ENCODE results near the gene PEX1.

The PEX1 gene

DNA sequence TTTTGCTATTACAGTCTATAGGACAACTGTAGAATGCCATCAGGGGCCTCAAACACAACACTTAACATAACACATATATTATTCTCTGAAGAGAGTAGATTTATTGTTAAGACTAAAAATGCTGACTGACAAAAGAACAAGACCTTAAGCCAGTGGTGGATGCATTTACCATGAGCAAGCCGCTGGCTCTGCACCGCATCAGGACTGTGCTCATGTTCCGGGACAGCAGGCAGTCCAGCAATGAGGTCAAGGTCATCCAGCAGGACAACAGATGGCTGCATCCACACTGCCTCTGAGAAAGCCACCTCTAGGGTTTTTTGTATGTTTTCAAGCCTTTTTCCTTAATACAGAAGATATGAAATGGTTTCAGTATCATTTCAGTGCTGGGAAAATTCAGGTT, 23.8 kb downstream of the PEX1 start:
- H3K4me3 ChIP-seq (ENCODE audit: low read depth, low read length): no peak overlapping the region
- TF ChIP-seq POLR2A (IDR thresholded peaks at IDR 0.05; ENCODE audit: extremely low read depth, insufficient read length) (no peak), MYC (IDR thresholded peaks at IDR 0.05; ENCODE audit: low read depth, low read length) (no peak)
- TF ChIP-seq, protein P1, sequence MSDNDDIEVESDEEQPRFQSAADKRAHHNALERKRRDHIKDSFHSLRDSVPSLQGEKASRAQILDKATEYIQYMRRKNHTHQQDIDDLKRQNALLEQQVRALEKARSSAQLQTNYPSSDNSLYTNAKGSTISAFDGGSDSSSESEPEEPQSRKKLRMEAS (IDR thresholded peaks at IDR 0.05; ENCODE audit: low read depth, low read length): no peak
- TF ChIP-seq, protein P2, sequence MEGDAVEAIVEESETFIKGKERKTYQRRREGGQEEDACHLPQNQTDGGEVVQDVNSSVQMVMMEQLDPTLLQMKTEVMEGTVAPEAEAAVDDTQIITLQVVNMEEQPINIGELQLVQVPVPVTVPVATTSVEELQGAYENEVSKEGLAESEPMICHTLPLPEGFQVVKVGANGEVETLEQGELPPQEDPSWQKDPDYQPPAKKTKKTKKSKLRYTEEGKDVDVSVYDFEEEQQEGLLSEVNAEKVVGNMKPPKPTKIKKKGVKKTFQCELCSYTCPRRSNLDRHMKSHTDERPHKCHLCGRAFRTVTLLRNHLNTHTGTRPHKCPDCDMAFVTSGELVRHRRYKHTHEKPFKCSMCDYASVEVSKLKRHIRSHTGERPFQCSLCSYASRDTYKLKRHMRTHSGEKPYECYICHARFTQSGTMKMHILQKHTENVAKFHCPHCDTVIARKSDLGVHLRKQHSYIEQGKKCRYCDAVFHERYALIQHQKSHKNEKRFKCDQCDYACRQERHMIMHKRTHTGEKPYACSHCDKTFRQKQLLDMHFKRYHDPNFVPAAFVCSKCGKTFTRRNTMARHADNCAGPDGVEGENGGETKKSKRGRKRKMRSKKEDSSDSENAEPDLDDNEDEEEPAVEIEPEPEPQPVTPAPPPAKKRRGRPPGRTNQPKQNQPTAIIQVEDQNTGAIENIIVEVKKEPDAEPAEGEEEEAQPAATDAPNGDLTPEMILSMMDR (IDR thresholded peaks at IDR 0.05; ENCODE audit: low read depth, low read length): no peak
- DNase-seq (ENCODE audit: low read depth): no peak

DNA sequence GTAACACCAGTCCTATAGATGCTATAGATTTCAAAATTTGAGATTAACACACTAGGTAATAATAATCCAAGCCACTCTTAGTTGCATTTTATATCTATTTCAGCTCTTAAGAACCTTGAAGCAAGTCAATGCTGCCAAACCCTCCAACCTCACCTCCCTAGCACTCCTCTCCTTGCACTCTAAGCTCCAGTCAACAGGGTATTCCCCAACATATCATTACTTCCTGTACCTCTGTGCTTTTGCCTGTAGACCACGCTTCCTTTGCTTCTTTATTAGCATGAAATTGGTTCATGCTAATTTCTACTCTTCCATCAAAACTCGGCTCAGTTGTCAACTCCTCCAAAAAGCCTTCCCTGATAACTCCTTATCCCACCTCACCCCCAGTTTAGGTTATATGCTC, 24.6 kb downstream of the PEX1 start:
- DNase-seq (ENCODE audit: low read depth): no peak
- H3K4me3 ChIP-seq (ENCODE audit: low read depth, low read length): no peak overlapping the region
- TF ChIP-seq POLR2A (IDR thresholded peaks at IDR 0.05; ENCODE audit: extremely low read depth, insufficient read length): no peak
- TF ChIP-seq, protein P1 (IDR thresholded peaks at IDR 0.05; ENCODE audit: low read depth, low read length): no peak
- TF ChIP-seq MYC (IDR thresholded peaks at IDR 0.05; ENCODE audit: low read depth, low read length): no peak
- TF ChIP-seq, protein P2 (IDR thresholded peaks at IDR 0.05; ENCODE audit: low read depth, low read length): no peak

DNA sequence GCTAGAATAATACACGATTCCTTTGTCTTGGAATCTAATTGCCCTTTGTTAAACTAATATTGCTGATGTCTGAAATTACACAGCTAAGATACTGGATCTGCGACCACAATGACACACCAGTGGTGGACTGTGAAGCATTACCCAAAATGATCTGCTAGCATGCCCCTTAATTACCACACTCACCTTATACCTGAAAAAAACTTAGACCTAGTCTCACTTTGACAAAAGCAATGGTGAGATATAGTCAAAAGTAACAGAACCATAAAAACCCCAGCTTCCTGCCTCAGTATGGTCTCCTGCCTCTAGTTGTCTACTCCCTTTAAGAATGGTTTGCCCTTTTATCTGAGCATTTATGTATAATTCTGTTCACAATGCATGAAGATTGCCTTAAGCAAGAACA, 29.8 kb downstream of the PEX1 start:
- DNase-seq (ENCODE audit: low read depth): no peak
- no peak overlapping the region for H3K4me3 ChIP-seq (ENCODE audit: low read depth, low read length)
- TF ChIP-seq, protein P1 (IDR thresholded peaks at IDR 0.05; ENCODE audit: low read depth, low read length): no peak
- no peak for TF ChIP-seq POLR2A (IDR thresholded peaks at IDR 0.05; ENCODE audit: extremely low read depth, insufficient read length)
- TF ChIP-seq, protein P2 (IDR thresholded peaks at IDR 0.05; ENCODE audit: low read depth, low read length): no peak
- TF ChIP-seq MYC (IDR thresholded peaks at IDR 0.05; ENCODE audit: low read depth, low read length): no peak

DNA sequence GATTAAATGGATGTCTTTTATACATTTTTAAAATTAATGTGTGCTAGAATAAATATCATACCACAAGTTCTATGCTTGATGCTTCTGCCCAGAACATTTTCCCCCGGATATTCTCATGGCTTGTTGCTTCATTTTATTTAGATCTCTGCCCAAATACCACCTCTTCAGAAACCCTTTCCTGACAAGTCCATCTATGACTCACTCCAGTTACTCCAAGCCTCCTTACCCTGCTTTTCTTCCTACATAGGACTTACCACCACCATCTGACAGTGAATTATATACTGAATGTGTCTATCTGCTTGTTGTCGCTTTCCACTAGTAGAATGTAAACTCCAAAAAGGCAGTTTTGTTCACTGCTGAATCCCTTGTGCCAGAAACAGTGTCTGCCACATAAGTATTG, 31.4 kb downstream of the PEX1 start:
- no peak for DNase-seq (ENCODE audit: low read depth)
- TF ChIP-seq, protein P1 (IDR thresholded peaks at IDR 0.05; ENCODE audit: low read depth, low read length): no peak
- no peak overlapping the region for H3K4me3 ChIP-seq (ENCODE audit: low read depth, low read length)

DNA sequence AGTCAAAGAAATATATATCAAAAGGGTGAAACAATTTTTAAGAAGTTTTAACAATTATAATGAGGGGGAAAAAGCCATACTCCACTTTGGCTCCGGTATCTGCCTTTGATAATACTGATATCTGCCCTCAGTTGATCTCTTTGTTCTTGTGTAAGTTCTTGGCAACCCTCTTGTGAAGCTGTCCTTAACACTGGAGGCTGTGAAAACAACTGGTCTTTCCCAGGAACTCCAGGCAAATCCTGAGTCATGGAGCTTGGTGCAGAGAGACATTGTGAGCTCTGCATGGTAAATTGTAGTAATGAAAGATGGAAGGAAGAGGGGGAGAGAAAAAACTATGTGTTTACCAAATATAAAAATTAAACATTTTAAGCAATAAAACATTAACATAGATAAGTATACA, 38.7 kb downstream of the PEX1 start:
- TF ChIP-seq, protein P1 (IDR thresholded peaks at IDR 0.05; ENCODE audit: low read depth, low read length): no peak
- TF ChIP-seq POLR2A (IDR thresholded peaks at IDR 0.05; ENCODE audit: extremely low read depth, insufficient read length) (no peak), MYC (IDR thresholded peaks at IDR 0.05; ENCODE audit: low read depth, low read length) (no peak)
- TF ChIP-seq, protein P2 (IDR thresholded peaks at IDR 0.05; ENCODE audit: low read depth, low read length): no peak
- no peak overlapping the region for H3K4me3 ChIP-seq (ENCODE audit: low read depth, low read length)
- no peak for DNase-seq (ENCODE audit: low read depth)

DNA sequence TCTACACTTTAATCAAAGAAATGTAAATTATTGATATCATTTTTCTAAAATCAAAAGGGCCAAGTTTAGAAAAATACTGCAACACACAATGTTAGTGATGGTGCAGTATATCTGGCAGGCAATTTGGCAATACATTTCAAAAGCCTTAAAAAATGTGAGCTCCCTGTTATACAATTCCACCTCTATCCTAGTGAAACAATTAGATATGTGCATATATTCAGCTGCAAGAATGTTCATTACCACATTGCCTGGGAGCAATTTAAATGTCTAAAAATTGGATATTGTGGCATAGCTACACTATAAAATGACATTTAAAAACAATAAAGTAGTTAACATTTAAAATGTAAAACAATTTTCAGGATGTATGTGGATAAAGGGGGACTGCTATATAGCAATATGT, 40.5 kb downstream of the PEX1 start:
- TF ChIP-seq, protein P1 (IDR thresholded peaks at IDR 0.05; ENCODE audit: low read depth, low read length): no peak
- no peak for TF ChIP-seq POLR2A (IDR thresholded peaks at IDR 0.05; ENCODE audit: extremely low read depth, insufficient read length)
- TF ChIP-seq, protein P2 (IDR thresholded peaks at IDR 0.05; ENCODE audit: low read depth, low read length): no peak
- no peak for TF ChIP-seq MYC (IDR thresholded peaks at IDR 0.05; ENCODE audit: low read depth, low read length)
- no peak overlapping the region for H3K4me3 ChIP-seq (ENCODE audit: low read depth, low read length)
- no peak for DNase-seq (ENCODE audit: low read depth)
